Left ventricle myocardium superior (tissue), 1 donor: Measurements from ENCODE around the gene MYO10. TPM values are rescaled to one million over a fixed set of nuclear protein-coding genes. Genes with fewer than 3 reads are reported as not detected.
"Not testable (repeated sequence)": the region's sequence is repeated elsewhere in the genome, so short reads cannot be mapped to it uniquely, and the experiment has no call there.

Experiments used
- ATAC-seq: fragments of 200-7000 bp; cut with Tn5 transposase; one replicate; pipeline ENCODE4 v1.9.1; 2020; ENCODE audit warnings: mild to moderate bottlenecking, moderate library complexity
- DNase-seq: peaks from one replicate; pipeline ENCODE4 v3.0.0-alpha.2; 2020
- intact Hi-C: fragments of 100-400 bp; cut with micrococcal nuclease; formaldehyde crosslinking; loops from one replicate; pipeline ENCODE4 v1.11.0; 2022
- long read RNA-seq: library from polyadenylated mRNA; unstranded; transcript quantifications from one replicate; pipeline ENCODE4 v2.0.0, GENCODE V29; 2021
- total RNA-seq: library from RNA; stranded (reverse); fragmentation: NEBNext Ultra II Directional; extraction: Animal tissue kit (Norgen Biotek cat#: 25700); gene quantifications from one replicate; pipeline ENCODE4 v1.2.1, GENCODE V29; 2021
- donor health status: DM: no; HTN: yes; CAD: no; lungs with severe emphysema.

The MYO10 gene
- 4.9 TPM for total RNA-seq
- long read RNA-seq, partial matches to known transcripts: 3 of 4 reads
- long read RNA-seq, other reads (novel, unspliced or antisense): 1 of 4 reads

- peak; percentile 87 for DNase-seq
- intact Hi-C loops: no loop called here
- ATAC-seq: peak; percentile 92
Measured at GRCh38 chr5:16936150-16936988, at the start of gene MYO10. MYO10 (minus strand) TSS chr5:16936288; CDS start chr5:16935808, 480 bp downstream.

- DNase-seq, ATAC-seq, intact Hi-C loops: not testable (repeated sequence)
Measured at GRCh38 chr5:16985304-16985703, 49.2 kb upstream of the MYO10 start.

- ATAC-seq (no peak), DNase-seq (no peak)
- intact Hi-C loops: no loop called here
Measured at GRCh38 chr5:16983972-16984371, 47.9 kb upstream of the MYO10 start.

- ATAC-seq (no peak), DNase-seq (no peak)
- intact Hi-C loops: no loop called here
Measured at GRCh38 chr5:16983022-16983639, 47.0 kb upstream of the MYO10 start.

- ATAC-seq (no peak), DNase-seq (no peak)
- intact Hi-C loops: no loop called here
Measured at GRCh38 chr5:16981700-16982099, 45.6 kb upstream of the MYO10 start.

- DNase-seq (no peak), ATAC-seq (no peak)
- intact Hi-C loops: no loop called here
Measured at GRCh38 chr5:16980983-16981382, 44.9 kb upstream of the MYO10 start.

- ATAC-seq (no peak), DNase-seq (no peak)
- intact Hi-C loops: no loop called here
Measured at GRCh38 chr5:16978296-16978695, 42.2 kb upstream of the MYO10 start.

GRCh38 chr5:16976625-16977008 lies 40.5 kb upstream of the MYO10 start:
- ATAC-seq: no peak
- no peak for DNase-seq
- intact Hi-C loops: no loop called here

- intact Hi-C loops: no loop called here
- ATAC-seq (no peak), DNase-seq (no peak)
Measured at GRCh38 chr5:16975950-16976624, 40.0 kb upstream of the MYO10 start.

GRCh38 chr5:16974981-16975380 lies 38.9 kb upstream of the MYO10 start:
- no peak for DNase-seq
- ATAC-seq: no peak
- intact Hi-C loops: no loop called here

GRCh38 chr5:16970826-16971225 lies 34.7 kb upstream of the MYO10 start:
- DNase-seq: no peak
- intact Hi-C loops: no loop called here
- ATAC-seq: no peak

- intact Hi-C loops: no loop called here
- ATAC-seq (no peak), DNase-seq (no peak)
Measured at GRCh38 chr5:16970260-16970659, 34.2 kb upstream of the MYO10 start.

GRCh38 chr5:16965581-16965980 lies 29.5 kb upstream of the MYO10 start:
- intact Hi-C loops: no loop called here
- ATAC-seq (no peak), DNase-seq (no peak)

- DNase-seq (no peak), ATAC-seq (no peak)
- intact Hi-C loops: no loop called here
Measured at GRCh38 chr5:16963821-16964220, 27.7 kb upstream of the MYO10 start.

- intact Hi-C loops: no loop called here
- no peak for ATAC-seq
- no peak for DNase-seq
Measured at GRCh38 chr5:16961131-16961530, 25.0 kb upstream of the MYO10 start.

GRCh38 chr5:16957304-16958196 lies 21.5 kb upstream of the MYO10 start:
- intact Hi-C loops: no loop called here
- ATAC-seq (no peak), DNase-seq (no peak)

- ATAC-seq (no peak), DNase-seq (no peak)
- intact Hi-C loops: no loop called here
Measured at GRCh38 chr5:16953729-16954128, 17.6 kb upstream of the MYO10 start.

GRCh38 chr5:16952968-16953671 lies 17.0 kb upstream of the MYO10 start:
- intact Hi-C loops: no loop called here
- no peak for ATAC-seq
- no peak for DNase-seq

GRCh38 chr5:16946725-16947124 lies 10.6 kb upstream of the MYO10 start:
- intact Hi-C loops: no loop called here
- DNase-seq (no peak), ATAC-seq (no peak)
